ENCODE measurements around the gene USP35. TPM values are rescaled to one million over a fixed set of nuclear protein-coding genes. Genes with fewer than 3 reads are reported as not detected.

USP35 gene
- total RNA-seq, 6 donors from 2014 or later = 5.8 to 37.7 (median 8.0) TPM

DNA sequence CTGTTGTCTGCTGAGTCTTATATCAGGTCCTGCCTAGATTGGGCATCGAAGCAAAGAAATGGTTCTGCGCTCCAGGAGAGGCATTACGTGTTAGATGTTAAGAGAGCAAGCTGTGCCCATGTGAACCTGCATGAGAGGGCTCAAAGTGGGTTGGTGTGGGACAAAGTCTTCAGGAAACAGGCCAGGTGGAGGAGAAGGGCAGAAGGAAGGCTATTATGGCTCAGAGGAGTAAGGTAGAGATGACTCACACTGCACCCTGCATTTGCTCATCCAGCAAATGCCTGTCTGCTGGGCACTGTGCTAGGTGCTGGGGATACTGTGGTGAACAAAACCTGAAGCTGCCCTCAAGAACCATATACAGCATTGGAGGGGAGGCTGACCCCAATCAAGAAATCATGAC is 5.8 kb downstream of the USP35 start:
- Histone ChIP-seq H3K27me3 (no peaks in the 10 kb centered on the region), H3K36me3 (peaks cover 0 to 19% (median 6%) of the 10 kb centered on the region in 4 donors), H3K27ac (no peak overlapping the region), H3K9me3 (no peaks in the 10 kb centered on the region), H3K4me1 (peaks cover 8 to 26% (median 13%) of the 10 kb centered on the region in 4 donors), H3K4me3 (no peak overlapping the region)
- 93 to 98% methylated on average over 3 of the region's 3 CpGs for WGBS, 2 donors
- TF ChIP-seq, protein P1, sequence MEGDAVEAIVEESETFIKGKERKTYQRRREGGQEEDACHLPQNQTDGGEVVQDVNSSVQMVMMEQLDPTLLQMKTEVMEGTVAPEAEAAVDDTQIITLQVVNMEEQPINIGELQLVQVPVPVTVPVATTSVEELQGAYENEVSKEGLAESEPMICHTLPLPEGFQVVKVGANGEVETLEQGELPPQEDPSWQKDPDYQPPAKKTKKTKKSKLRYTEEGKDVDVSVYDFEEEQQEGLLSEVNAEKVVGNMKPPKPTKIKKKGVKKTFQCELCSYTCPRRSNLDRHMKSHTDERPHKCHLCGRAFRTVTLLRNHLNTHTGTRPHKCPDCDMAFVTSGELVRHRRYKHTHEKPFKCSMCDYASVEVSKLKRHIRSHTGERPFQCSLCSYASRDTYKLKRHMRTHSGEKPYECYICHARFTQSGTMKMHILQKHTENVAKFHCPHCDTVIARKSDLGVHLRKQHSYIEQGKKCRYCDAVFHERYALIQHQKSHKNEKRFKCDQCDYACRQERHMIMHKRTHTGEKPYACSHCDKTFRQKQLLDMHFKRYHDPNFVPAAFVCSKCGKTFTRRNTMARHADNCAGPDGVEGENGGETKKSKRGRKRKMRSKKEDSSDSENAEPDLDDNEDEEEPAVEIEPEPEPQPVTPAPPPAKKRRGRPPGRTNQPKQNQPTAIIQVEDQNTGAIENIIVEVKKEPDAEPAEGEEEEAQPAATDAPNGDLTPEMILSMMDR (IDR thresholded peaks at IDR 0.05) = no peak
- TF ChIP-seq POLR2A (IDR thresholded peaks at IDR 0.05) (no peak), POLR2AphosphoS5 (IDR thresholded peaks at IDR 0.05) (no peak), EP300 (IDR thresholded peaks at IDR 0.05) (no peak)
- ATAC-seq (ENCODE audit: low FRiP score in 2 of 2) (no peak), DNase-seq (no peak)

DNA sequence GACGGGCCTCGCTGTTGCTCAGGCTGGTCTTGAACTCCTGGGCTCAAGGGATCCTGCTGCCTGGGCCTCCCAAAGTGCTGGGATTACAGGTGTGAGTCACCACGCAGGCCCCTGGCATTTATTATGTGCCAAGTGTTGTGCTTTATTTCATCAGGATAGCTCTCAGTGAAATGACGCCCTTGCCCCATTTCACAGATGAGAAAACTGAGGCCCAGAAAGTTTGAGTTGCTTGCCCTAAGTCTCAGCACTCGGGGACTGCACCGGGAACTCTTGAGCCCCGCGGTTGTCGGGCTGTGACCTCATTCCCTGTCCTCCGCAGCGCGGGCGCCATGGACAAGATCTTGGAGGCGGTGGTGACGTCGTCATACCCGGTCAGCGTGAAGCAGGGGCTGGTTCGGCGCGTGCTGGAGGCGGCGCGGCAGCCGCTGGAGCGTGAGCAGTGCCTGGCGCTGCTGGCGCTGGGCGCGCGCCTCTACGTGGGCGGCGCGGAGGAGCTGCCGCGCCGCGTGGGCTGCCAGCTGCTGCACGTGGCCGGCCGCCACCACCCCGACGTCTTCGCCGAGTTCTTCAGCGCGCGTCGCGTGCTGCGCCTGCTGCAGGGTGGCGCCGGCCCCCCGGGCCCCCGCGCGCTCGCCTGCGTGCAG is 7.3 kb downstream of the USP35 start:
- no peaks in the 10 kb centered on the region for H3K9me3 ChIP-seq
- peaks cover 0 to 11% (median 4%) of the 10 kb centered on the region in 4 donors for H3K4me1 ChIP-seq
- TF ChIP-seq, protein P1 (IDR thresholded peaks at IDR 0.05) = no peak
- TF ChIP-seq EP300 (IDR thresholded peaks at IDR 0.05) = no peak
- no peak for TF ChIP-seq POLR2A (IDR thresholded peaks at IDR 0.05)
- no peak for TF ChIP-seq POLR2AphosphoS5 (IDR thresholded peaks at IDR 0.05)
- ATAC-seq (ENCODE audit: low FRiP score in 2 of 2) = no peak
- H3K27ac ChIP-seq = no peak overlapping the region
- 77 to 80% methylated on average over 12 to 26 of the region's 60 CpGs for WGBS, 2 donors
- no peaks in the 10 kb centered on the region for H3K27me3 ChIP-seq
- no peak for DNase-seq
- no peak overlapping the region for H3K4me3 ChIP-seq
- peaks cover 0 to 33% (median 16%) of the 10 kb centered on the region in 4 donors for H3K36me3 ChIP-seq

DNA sequence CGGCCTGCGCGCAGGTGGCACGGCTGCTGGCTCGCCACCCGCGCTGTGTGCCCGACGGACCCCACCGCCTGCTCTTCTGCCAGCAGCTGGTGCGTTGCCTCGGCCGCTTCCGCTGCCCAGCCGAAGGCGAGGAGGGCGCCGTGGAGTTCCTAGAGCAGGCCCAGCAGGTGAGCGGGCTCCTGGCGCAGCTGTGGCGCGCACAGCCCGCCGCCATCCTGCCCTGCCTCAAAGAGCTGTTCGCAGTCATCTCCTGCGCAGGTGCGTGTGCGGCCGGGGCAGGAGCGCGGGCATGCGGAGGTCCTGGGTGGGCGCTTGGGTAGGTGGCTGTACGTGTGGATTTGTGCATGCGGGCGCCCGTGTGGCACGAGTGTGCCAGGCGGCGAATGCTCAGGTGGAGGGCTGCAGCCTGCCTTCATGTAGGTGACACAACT is 8.0 kb downstream of the USP35 start:
- Histone ChIP-seq H3K9me3 (no peaks in the 10 kb centered on the region), H3K4me3 (no peak overlapping the region), H3K4me1 (peaks cover 0 to 6% (median 2%) of the 10 kb centered on the region in 4 donors), H3K36me3 (peaks cover 0 to 39% (median 18%) of the 10 kb centered on the region in 4 donors), H3K27ac (no peak overlapping the region), H3K27me3 (no peaks in the 10 kb centered on the region)
- ATAC-seq (ENCODE audit: low FRiP score in 2 of 2) (no peak), DNase-seq (no peak)
- 87 to 91% methylated on average over 35 to 39 of the region's 40 CpGs for WGBS, 2 donors
- TF ChIP-seq POLR2A (IDR thresholded peaks at IDR 0.05) (no peak), POLR2AphosphoS5 (IDR thresholded peaks at IDR 0.05) (no peak), EP300 (IDR thresholded peaks at IDR 0.05) (no peak)
- TF ChIP-seq, protein P1 (IDR thresholded peaks at IDR 0.05) = no peak

DNA sequence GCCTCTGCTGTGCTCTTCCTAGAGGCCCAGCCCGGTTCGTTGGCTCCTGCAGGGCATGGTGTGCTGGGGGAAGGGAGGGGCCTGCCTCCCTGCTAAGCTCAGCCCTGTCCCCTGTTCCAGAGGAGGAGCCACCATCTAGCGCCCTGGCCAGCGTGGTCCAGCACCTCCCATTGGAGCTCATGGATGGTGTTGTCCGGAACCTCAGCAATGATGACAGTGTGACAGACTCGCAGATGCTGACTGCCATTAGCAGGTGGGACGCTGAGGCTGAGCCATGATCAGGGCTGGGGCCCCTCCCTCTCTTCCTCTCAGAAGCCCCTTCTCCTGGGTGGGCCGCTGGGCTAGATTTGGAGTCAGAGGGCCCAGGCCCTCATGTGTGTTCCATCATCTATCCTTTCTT is 9.1 kb downstream of the USP35 start:
- Histone ChIP-seq H3K27me3 (no peaks in the 10 kb centered on the region), H3K4me1 (peaks cover 1 to 4% (median 2%) of the 10 kb centered on the region in 4 donors), H3K9me3 (no peaks in the 10 kb centered on the region), H3K27ac (no peak overlapping the region), H3K4me3 (no peak overlapping the region), H3K36me3 (peaks cover 0 to 40% (median 18%) of the 10 kb centered on the region in 4 donors)
- 75% methylated on average over 8 of the region's 8 CpGs; no CpG with 5 or more reads in 1 of the 2 donors for WGBS, 2 donors
- ATAC-seq (ENCODE audit: low FRiP score in 2 of 2) (no peak), DNase-seq (no peak)
- TF ChIP-seq POLR2A (IDR thresholded peaks at IDR 0.05) (no peak), POLR2AphosphoS5 (IDR thresholded peaks at IDR 0.05) (no peak), EP300 (IDR thresholded peaks at IDR 0.05) (no peak)
- TF ChIP-seq, protein P1 (IDR thresholded peaks at IDR 0.05) = no peak

Measured in upper lobe of left lung (tissue), 6 donors.